ENCODE results near the gene RNF138. TPM values are rescaled to one million over a fixed set of nuclear protein-coding genes. Genes with fewer than 3 reads are reported as not detected.
A peak's percentile ranks its signal among the peaks of the same experiment; 100 is the strongest.

RNF138 gene
- total and polyA plus RNA-seq, 10 of the 15 experiments (the other 5 are each of a cell fraction or from before 2014, with no cell fraction given): 24.2 to 75.2 (median 40.1) TPM

DNA sequence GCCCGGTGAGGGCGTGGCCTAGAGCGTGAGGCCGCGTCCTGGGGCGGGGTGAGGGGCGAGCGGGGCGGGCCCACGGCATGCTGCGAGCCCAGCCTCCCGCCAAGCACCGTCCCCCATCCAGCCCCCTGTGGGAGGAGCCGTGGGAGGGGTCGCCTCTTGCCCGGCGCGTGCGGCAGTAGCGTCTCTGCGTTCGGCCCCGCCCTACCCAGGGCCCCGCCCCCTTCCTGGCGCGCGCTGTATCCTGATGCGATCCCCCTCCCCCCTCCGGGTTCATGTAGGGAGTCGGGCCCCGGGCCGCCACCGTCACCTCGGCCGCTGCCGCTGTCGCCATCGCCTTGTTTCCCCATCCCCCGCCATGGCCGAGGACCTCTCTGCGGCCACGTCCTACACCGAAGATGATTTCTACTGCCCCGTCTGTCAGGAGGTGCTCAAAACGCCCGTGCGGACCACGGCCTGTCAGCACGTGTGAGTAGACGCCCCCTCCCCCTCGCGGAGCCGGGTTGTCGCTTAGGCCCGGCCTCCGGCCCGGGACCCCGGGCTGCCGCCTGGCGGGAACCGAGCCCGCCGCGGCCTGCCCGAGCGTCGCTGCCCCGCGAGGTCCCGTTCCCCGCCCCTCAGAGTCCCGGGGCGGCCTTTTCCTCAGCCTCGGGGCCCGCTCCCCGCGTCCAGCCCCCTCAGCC, 888 bp downstream of the RNF138 start (continued):
- TF ChIP-seq, protein P1, sequence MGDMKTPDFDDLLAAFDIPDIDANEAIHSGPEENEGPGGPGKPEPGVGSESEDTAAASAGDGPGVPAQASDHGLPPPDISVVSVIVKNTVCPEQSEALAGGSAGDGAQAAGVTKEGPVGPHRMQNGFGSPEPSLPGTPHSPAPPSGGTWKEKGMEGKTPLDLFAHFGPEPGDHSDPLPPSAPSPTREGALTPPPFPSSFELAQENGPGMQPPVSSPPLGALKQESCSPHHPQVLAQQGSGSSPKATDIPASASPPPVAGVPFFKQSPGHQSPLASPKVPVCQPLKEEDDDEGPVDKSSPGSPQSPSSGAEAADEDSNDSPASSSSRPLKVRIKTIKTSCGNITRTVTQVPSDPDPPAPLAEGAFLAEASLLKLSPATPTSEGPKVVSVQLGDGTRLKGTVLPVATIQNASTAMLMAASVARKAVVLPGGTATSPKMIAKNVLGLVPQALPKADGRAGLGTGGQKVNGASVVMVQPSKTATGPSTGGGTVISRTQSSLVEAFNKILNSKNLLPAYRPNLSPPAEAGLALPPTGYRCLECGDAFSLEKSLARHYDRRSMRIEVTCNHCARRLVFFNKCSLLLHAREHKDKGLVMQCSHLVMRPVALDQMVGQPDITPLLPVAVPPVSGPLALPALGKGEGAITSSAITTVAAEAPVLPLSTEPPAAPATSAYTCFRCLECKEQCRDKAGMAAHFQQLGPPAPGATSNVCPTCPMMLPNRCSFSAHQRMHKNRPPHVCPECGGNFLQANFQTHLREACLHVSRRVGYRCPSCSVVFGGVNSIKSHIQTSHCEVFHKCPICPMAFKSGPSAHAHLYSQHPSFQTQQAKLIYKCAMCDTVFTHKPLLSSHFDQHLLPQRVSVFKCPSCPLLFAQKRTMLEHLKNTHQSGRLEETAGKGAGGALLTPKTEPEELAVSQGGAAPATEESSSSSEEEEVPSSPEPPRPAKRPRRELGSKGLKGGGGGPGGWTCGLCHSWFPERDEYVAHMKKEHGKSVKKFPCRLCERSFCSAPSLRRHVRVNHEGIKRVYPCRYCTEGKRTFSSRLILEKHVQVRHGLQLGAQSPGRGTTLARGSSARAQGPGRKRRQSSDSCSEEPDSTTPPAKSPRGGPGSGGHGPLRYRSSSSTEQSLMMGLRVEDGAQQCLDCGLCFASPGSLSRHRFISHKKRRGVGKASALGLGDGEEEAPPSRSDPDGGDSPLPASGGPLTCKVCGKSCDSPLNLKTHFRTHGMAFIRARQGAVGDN (IDR thresholded peaks at IDR 0.05): peak; percentile 48; the same call in 1 of the 2 replicates
- peak; percentile 57; the same call in 1 of the 2 replicates for TF ChIP-seq CREM (IDR thresholded peaks at IDR 0.05; ENCODE audit: low read depth)
- TF ChIP-seq ASH2L (IDR thresholded peaks at IDR 0.05; ENCODE audit: borderline replicate concordance, low read depth): 0 out of 2 replicates have a peak, but pooled peaks have one; percentile 45
- no peak for TF ChIP-seq SREBF2 (IDR thresholded peaks at IDR 0.05; ENCODE audit: low read length)
- TF ChIP-seq POLR2AphosphoS5 (IDR thresholded peaks at IDR 0.05; ENCODE audit: low read length): peak; percentile 89
- 0 out of 2 replicates have a peak, but pooled peaks have one; percentile 67 for TF ChIP-seq SMARCA5 (IDR thresholded peaks at IDR 0.05)
- TF ChIP-seq NR2F1 (conservative IDR thresholded peaks at IDR 0.05): peak; percentile 55
- no peak for TF ChIP-seq CBFB (IDR thresholded peaks at IDR 0.05; ENCODE audit: low read depth)
- TF ChIP-seq, protein P2, sequence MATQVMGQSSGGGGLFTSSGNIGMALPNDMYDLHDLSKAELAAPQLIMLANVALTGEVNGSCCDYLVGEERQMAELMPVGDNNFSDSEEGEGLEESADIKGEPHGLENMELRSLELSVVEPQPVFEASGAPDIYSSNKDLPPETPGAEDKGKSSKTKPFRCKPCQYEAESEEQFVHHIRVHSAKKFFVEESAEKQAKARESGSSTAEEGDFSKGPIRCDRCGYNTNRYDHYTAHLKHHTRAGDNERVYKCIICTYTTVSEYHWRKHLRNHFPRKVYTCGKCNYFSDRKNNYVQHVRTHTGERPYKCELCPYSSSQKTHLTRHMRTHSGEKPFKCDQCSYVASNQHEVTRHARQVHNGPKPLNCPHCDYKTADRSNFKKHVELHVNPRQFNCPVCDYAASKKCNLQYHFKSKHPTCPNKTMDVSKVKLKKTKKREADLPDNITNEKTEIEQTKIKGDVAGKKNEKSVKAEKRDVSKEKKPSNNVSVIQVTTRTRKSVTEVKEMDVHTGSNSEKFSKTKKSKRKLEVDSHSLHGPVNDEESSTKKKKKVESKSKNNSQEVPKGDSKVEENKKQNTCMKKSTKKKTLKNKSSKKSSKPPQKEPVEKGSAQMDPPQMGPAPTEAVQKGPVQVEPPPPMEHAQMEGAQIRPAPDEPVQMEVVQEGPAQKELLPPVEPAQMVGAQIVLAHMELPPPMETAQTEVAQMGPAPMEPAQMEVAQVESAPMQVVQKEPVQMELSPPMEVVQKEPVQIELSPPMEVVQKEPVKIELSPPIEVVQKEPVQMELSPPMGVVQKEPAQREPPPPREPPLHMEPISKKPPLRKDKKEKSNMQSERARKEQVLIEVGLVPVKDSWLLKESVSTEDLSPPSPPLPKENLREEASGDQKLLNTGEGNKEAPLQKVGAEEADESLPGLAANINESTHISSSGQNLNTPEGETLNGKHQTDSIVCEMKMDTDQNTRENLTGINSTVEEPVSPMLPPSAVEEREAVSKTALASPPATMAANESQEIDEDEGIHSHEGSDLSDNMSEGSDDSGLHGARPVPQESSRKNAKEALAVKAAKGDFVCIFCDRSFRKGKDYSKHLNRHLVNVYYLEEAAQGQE (IDR thresholded peaks at IDR 0.05; ENCODE audit: low read depth, low read length): no peak
- 0 out of 2 replicates have a peak, but pooled peaks have one; percentile 33 for TF ChIP-seq TCF12 (IDR thresholded peaks at IDR 0.05; ENCODE audit: low read depth, low read length)
- peak; percentile 63; the same call in 1 of the 2 replicates for TF ChIP-seq CHD2 (IDR thresholded peaks at IDR 0.05; ENCODE audit: borderline replicate concordance, low read depth, low read length)
- no peak for TF ChIP-seq RELA (IDR thresholded peaks at IDR 0.05; ENCODE audit: borderline replicate concordance, partially characterized antibody)
- no peak for TF ChIP-seq ZSCAN29 (IDR thresholded peaks at IDR 0.05)
- TF ChIP-seq BHLHE40 (IDR thresholded peaks at IDR 0.05; ENCODE audit: borderline replicate concordance in 1 of 2, low read depth in 2 of 2, low read length in 1 of 2): peak; percentile 75 to 95
- TF ChIP-seq NFIC (IDR thresholded peaks at IDR 0.05; ENCODE audit: low read depth, low read length): no peak
- peak; percentile 53; the same call in 1 of the 2 replicates for TF ChIP-seq YY1 (IDR thresholded peaks at IDR 0.05; ENCODE audit: low read depth, low read length)
- TF ChIP-seq SIN3A (IDR thresholded peaks at IDR 0.05; ENCODE audit: low read depth, low read length): peak; percentile 64
- no peak for TF ChIP-seq CEBPB (IDR thresholded peaks at IDR 0.05; ENCODE audit: borderline replicate concordance in 1 of 2, low read depth in 2 of 2, low read length in 2 of 2)
- peak; percentile 41; the same call in 1 of the 2 replicates for TF ChIP-seq RB1 (IDR thresholded peaks at IDR 0.05; ENCODE audit: borderline replicate concordance)
- TF ChIP-seq BMI1 (IDR thresholded peaks at IDR 0.05; ENCODE audit: borderline replicate concordance): no peak
- no peak for TF ChIP-seq NFXL1 (IDR thresholded peaks at IDR 0.05; ENCODE audit: borderline replicate concordance)
- no peak for TF ChIP-seq SREBF1 (IDR thresholded peaks at IDR 0.05; ENCODE audit: low read length)
- no peak for TF ChIP-seq EZH2 (IDR thresholded peaks at IDR 0.05; ENCODE audit: borderline replicate concordance, control insufficient read depth, low read depth, low read length)
- peak; percentile 81 for TF ChIP-seq GATAD2B (conservative IDR thresholded peaks at IDR 0.05; ENCODE audit: low read depth)
